GM23338 (cell line): ENCODE measurements around the gene NBEAL2. TPM values are rescaled to one million over a fixed set of nuclear protein-coding genes. Genes with fewer than 3 reads are reported as not detected.

Source experiments
- ATAC-seq: fragments of 200-7000 bp; cut with Tn5 transposase; 3 replicates; pipeline ENCODE4 v1.9.1; 2020
- DNase-seq: peaks from one replicate; pipeline ENCODE4 v3.0.0-alpha.2; 2015; ENCODE audit warnings: low spot score
- H2AFZ ChIP-seq: fragments of 200-600 bp; sonication (generic); 2 replicates; pipeline ENCODE4 v1.8.0; 2016; ENCODE audit warnings: antibody characterized with exemption, mild to moderate bottlenecking, moderate library complexity
- H3F3A ChIP-seq: fragments of 200-600 bp; sonication (generic); replicated peaks from 2 replicates; pipeline ENCODE4 v1.8.0; 2017; ENCODE audit warnings: antibody characterized with exemption, mixed run types, low read depth
- H3K27ac ChIP-seq: fragments of 200-600 bp; sonication (generic); 2 replicates; pipeline ENCODE4 v1.6.1; 2016; ENCODE audit warnings: low read depth
- H3K27me3 ChIP-seq: fragments of 200-600 bp; sonication (generic); 2 replicates; pipeline ENCODE4 v1.8.0; 2016; ENCODE audit warnings: mild to moderate bottlenecking, mixed run types, moderate library complexity; ENCODE audit not compliant: insufficient read depth
- H3K36me3 ChIP-seq: fragments of 200-600 bp; sonication (generic); 2 replicates; pipeline ENCODE4 v1.8.0; 2016; ENCODE audit warnings: mild to moderate bottlenecking; ENCODE audit not compliant: insufficient read depth
- H3K4me1 ChIP-seq: fragments of 200-600 bp; sonication (generic); 2 replicates; pipeline ENCODE4 v1.8.0; 2016; ENCODE audit warnings: mild to moderate bottlenecking, moderate library complexity; ENCODE audit not compliant: insufficient read depth
- H3K4me2 ChIP-seq: fragments of 200-600 bp; sonication (generic); 2 replicates; pipeline ENCODE4 v1.7.1; 2017; ENCODE audit warnings: mixed run types
- H3K4me3 ChIP-seq: fragments of 200-600 bp; sonication (generic); 2 replicates; pipeline ENCODE4 v1.6.1; 2016; ENCODE audit warnings: mixed run types
- H3K79me2 ChIP-seq: fragments of 200-600 bp; sonication (generic); replicated peaks from 2 replicates; pipeline ENCODE4 v1.8.0; 2017; ENCODE audit warnings: mild to moderate bottlenecking; ENCODE audit not compliant: insufficient read depth
- H3K9me2 ChIP-seq: fragments of 200-600 bp; sonication (generic); 2 replicates; pipeline ENCODE4 v1.8.0; 2017; ENCODE audit not compliant: insufficient read depth
- H4K20me1 ChIP-seq: fragments of 200-600 bp; sonication (generic); replicated peaks from 2 replicates; pipeline ENCODE4 v1.8.0; 2017; ENCODE audit warnings: mild to moderate bottlenecking; ENCODE audit not compliant: insufficient read depth
- H3K27ac Mint-ChIP-seq: 2 replicates; pipeline ENCODE4 v1.8.0; 2020; ENCODE audit warnings: inconsistent platforms, mild to moderate bottlenecking, moderate library complexity, mixed read lengths
- H3K27me3 Mint-ChIP-seq: 3 replicates; pipeline ENCODE4 v1.8.0; 2022; ENCODE audit warnings: low read depth, mild to moderate bottlenecking, moderate library complexity, mixed read lengths, inconsistent platforms; ENCODE audit not compliant: insufficient read depth, poor library complexity
- H3K36me3 Mint-ChIP-seq: 3 replicates; pipeline ENCODE4 v1.8.0; 2021; ENCODE audit warnings: low read depth, mild to moderate bottlenecking, inconsistent platforms, moderate library complexity, mixed read lengths
- H3K4me1 Mint-ChIP-seq: 3 replicates; pipeline ENCODE4 v1.8.0; 2020; ENCODE audit warnings: mild to moderate bottlenecking, inconsistent platforms, mixed read lengths
- H3K4me3 Mint-ChIP-seq: 3 replicates; pipeline ENCODE4 v1.8.0; 2021; ENCODE audit warnings: moderate library complexity, mild to moderate bottlenecking, inconsistent platforms, mixed read lengths
- H3K9me3 Mint-ChIP-seq: 3 replicates; pipeline ENCODE4 v1.8.0; 2020; ENCODE audit warnings: moderate library complexity, mild to moderate bottlenecking, inconsistent platforms, mixed read lengths
- CREB1 ChIP-seq: fragments of 250-450 bp; sonication (Bioruptor Pico); IDR thresholded peaks from 2 replicates; pipeline ENCODE4 v1.5.0; 2020; ENCODE audit warnings: low read depth, mild to moderate bottlenecking, moderate library complexity
- CTCF ChIP-seq, 2 experiments: fragments of 200-600 bp in 1 of 2; sonication (generic) in 1 of 2; conservative IDR thresholded peaks; 2 replicates each; pipeline versions ENCODE4 v1.5.1 to v1.6.1; 2016 to 2017; ENCODE audit warnings: antibody characterized with exemption in 2 of 2, low read depth in 2 of 2, mild to moderate bottlenecking in 2 of 2, moderate library complexity in 1 of 2
- ETS1 ChIP-seq: IDR thresholded peaks from 2 replicates; pipeline ENCODE4 v1.6.1; 2016; ENCODE audit warnings: antibody characterized with exemption
- EZH2 ChIP-seq: fragments of 200-600 bp; sonication (generic); IDR thresholded peaks from one replicate; pipeline ENCODE4 v1.8.0; 2017; ENCODE audit warnings: antibody characterized with exemption, mild to moderate bottlenecking, low read depth; ENCODE audit not compliant: unreplicated experiment
- EZH2phosphoT487 ChIP-seq: fragments of 200-600 bp; sonication (generic); IDR thresholded peaks from one replicate; pipeline ENCODE4 v1.8.1; 2018; ENCODE audit warnings: antibody characterized with exemption; ENCODE audit not compliant: unreplicated experiment
- JUNB ChIP-seq: IDR thresholded peaks from one replicate; pipeline ENCODE4 v1.6.1; 2016; ENCODE audit warnings: antibody characterized with exemption; ENCODE audit not compliant: unreplicated experiment
- NANOG ChIP-seq: IDR thresholded peaks from 2 replicates; pipeline ENCODE4 v1.6.1; 2016; ENCODE audit warnings: antibody characterized with exemption, borderline replicate concordance
- POLR2AphosphoS5 ChIP-seq: IDR thresholded peaks from 2 replicates; pipeline ENCODE4 v1.6.1; 2016; ENCODE audit warnings: antibody characterized with exemption, low read depth
- REST ChIP-seq: IDR thresholded peaks from one replicate; pipeline ENCODE4 v1.6.1; 2018; ENCODE audit warnings: antibody characterized with exemption; ENCODE audit not compliant: unreplicated experiment
- STAT1 ChIP-seq: IDR thresholded peaks from one replicate; pipeline ENCODE4 v1.6.1; 2016; ENCODE audit warnings: antibody characterized with exemption; ENCODE audit not compliant: unreplicated experiment
- ZNF114 ChIP-seq: fragments of 250-450 bp; sonication (Bioruptor Pico); IDR thresholded peaks from 2 replicates; pipeline ENCODE4 v1.5.0; 2020; ENCODE audit warnings: mild to moderate bottlenecking, moderate library complexity
- ZNF331 ChIP-seq: fragments of 250-450 bp; sonication (Bioruptor Pico); IDR thresholded peaks from 2 replicates; pipeline ENCODE4 v1.5.0; 2020; ENCODE audit warnings: low read depth, mild to moderate bottlenecking, moderate library complexity
- polyA plus RNA-seq: library from polyadenylated mRNA; unstranded; fragments of >200 nt; fragmentation: Nextera tagmentation; extraction: Ambion mirVana; gene quantifications from 2 replicates; pipeline ENCODE4 v1.2.1, GENCODE V29; 2016
- total RNA-seq: library from RNA; depleted of rRNA; stranded (reverse); fragments of >200 nt; shearing (Covaris generic); gene quantifications from 2 replicates; pipeline ENCODE4 v1.2.3, GENCODE V29; 2014

The NBEAL2 gene
- total and polyA plus RNA-seq, 2 experiments from 2014 or later: 13.5 to 79.9 TPM

- TF ChIP-seq EZH2phosphoT487 (no peak), REST (no peak), CREB1 (no peak), ZNF114 (CRISPR knock-in tag) (no peak), CTCF (conservative IDR thresholded peaks at IDR 0.05; ENCODE audit: low read depth in 2 of 2) (no peak)
Measured at GRCh38 chr3:47011371-47011770, 31.9 kb downstream of the NBEAL2 start (continued).

- H3K27ac Mint-ChIP-seq: no peak overlapping the region
- H3K4me3 ChIP-seq: no peak overlapping the region
- H4K20me1 ChIP-seq: peaks cover 3% of the 10 kb centered on the region; the same call in 1 of the 2 replicates
- ATAC-seq (no peak), DNase-seq (no peak)
- H3K27me3 Mint-ChIP-seq: peaks cover 5% of the 10 kb centered on the region
- no peak overlapping the region for H3K4me3 Mint-ChIP-seq
- no peaks in the 10 kb centered on the region for H3K27me3 ChIP-seq
- H2AFZ ChIP-seq: no peak overlapping the region
- peaks cover 20% of the 10 kb centered on the region for H3K36me3 Mint-ChIP-seq
- no peaks in the 10 kb centered on the region for H3K79me2 ChIP-seq
- H3K9me3 Mint-ChIP-seq: no peaks in the 10 kb centered on the region
- peaks cover 10% of the 10 kb centered on the region; the same call in 1 of the 2 replicates for H3F3A ChIP-seq
- H3K27ac ChIP-seq: no peak overlapping the region
- H3K4me1 Mint-ChIP-seq: peaks cover 22% of the 10 kb centered on the region
- H3K4me1 ChIP-seq: 0 out of 2 replicates have a peak, but pooled peaks cover 8% of the 10 kb centered on the region
- H3K36me3 ChIP-seq: no peaks in the 10 kb centered on the region
- H3K4me2 ChIP-seq: no peak overlapping the region
- peaks cover 9% of the 10 kb centered on the region; the same call in 1 of the 2 replicates for H3K9me2 ChIP-seq
- TF ChIP-seq ETS1 (no peak), EZH2 (no peak), EZH2phosphoT487 (no peak), CTCF (conservative IDR thresholded peaks at IDR 0.05; ENCODE audit: low read depth in 2 of 2) (no peak), ZNF114 (CRISPR knock-in tag) (no peak), REST (no peak), POLR2AphosphoS5 (no peak), NANOG (no peak), STAT1 (no peak), JUNB (no peak), ZNF331 (CRISPR knock-in tag) (no peak), CREB1 (no peak)
Measured at GRCh38 chr3:47012342-47013230, 33.1 kb downstream of the NBEAL2 start.
